Uterus (tissue), 2 donors: ENCODE measurements around the gene CACNA1A.

Experiments used
- CTCF ChIP-seq, 4 experiments: fragments of 200-600 bp in 2 of 4; fragments of 450-650 bp in 2 of 4; sonication (generic) in 2 of 4; IDR thresholded peaks; one replicate each; pipeline ENCODE4 v1.5.1; 2016 to 2019; ENCODE audit warnings: antibody characterized with exemption in 4 of 4, mild to moderate bottlenecking in 2 of 4, moderate library complexity in 1 of 4
- POLR2A ChIP-seq, 2 donors: fragments of 450-650 bp; IDR thresholded peaks; one replicate each; pipeline ENCODE4 v1.6.1; 2016; ENCODE audit warnings: antibody characterized with exemption in 2 of 2, mild to moderate bottlenecking in 1 of 2, moderate library complexity in 1 of 2

GRCh38 chr19:13319526-13319925 lies 186.8 kb downstream of the CACNA1A start:
- no peak for TF ChIP-seq CTCF (IDR thresholded peaks at IDR 0.05)
- TF ChIP-seq POLR2A (IDR thresholded peaks at IDR 0.05): no peak
